Uterus (tissue), 4 donors: ENCODE data around the gene CA12. TPM values are rescaled to one million over a fixed set of nuclear protein-coding genes. Genes with fewer than 3 reads are reported as not detected.
A peak's percentile ranks its signal among the peaks of the same experiment; 100 is the strongest.

Source experiments
- DNase-seq, 2 donors: peaks; one replicate each; pipeline ENCODE4 v3.0.0-alpha.2; 2019 to 2020
- H3K27ac ChIP-seq, 2 donors: fragments of 200-600 bp; sonication (generic); 1 replicate in 1 of 2; 2 replicates in 1 of 2; pipeline ENCODE4 v1.5.1; 2016 to 2018
- H3K27me3 ChIP-seq, 2 donors: fragments of 200-600 bp; sonication (generic); one replicate each; pipeline ENCODE4 v1.5.1; 2018 to 2019; ENCODE audit warnings: control low read depth in 1 of 2
- H3K36me3 ChIP-seq, 2 donors: fragments of 200-600 bp; sonication (generic); one replicate each; pipeline ENCODE4 v1.5.1; 2019; ENCODE audit warnings: control low read depth in 1 of 2
- H3K4me1 ChIP-seq, 2 donors: fragments of 200-600 bp; sonication (generic); one replicate each; pipeline ENCODE4 v1.5.1; 2018 to 2019; ENCODE audit warnings: control low read depth in 1 of 2
- H3K4me3 ChIP-seq, 2 donors: fragments of 200-600 bp; sonication (generic); 1 replicate in 1 of 2; 2 replicates in 1 of 2; pipeline ENCODE4 v1.5.1; 2018 to 2019; ENCODE audit warnings: mild to moderate bottlenecking in 1 of 2
- H3K9me3 ChIP-seq, 2 donors: fragments of 200-600 bp; sonication (generic); one replicate each; pipeline ENCODE4 v1.5.1; 2019; ENCODE audit warnings: control low read depth in 1 of 2
- POLR2A ChIP-seq, 2 donors: fragments of 450-650 bp; IDR thresholded peaks; one replicate each; pipeline ENCODE4 v1.6.1; 2016; ENCODE audit warnings: antibody characterized with exemption in 2 of 2, mild to moderate bottlenecking in 1 of 2, moderate library complexity in 1 of 2
- intact Hi-C: fragments of 100-400 bp; cut with DNase I; formaldehyde crosslinking; loops from one replicate; pipeline ENCODE4 v1.15.1; 2023; ENCODE audit warnings: low total_unique reads
- total RNA-seq, 4 donors: library from RNA; depleted of rRNA in 3 of 4; stranded (reverse); fragments of >200 nt in 3 of 4; gene quantifications; one replicate each; pipeline versions ENCODE4 v1.1.0 to v1.2.4, GENCODE V29; 2014 to 2023
- TF ChIP-seq, protein P1 (sequence below), 4 experiments: fragments of 200-600 bp in 2 of 4; fragments of 450-650 bp in 2 of 4; sonication (generic) in 2 of 4; IDR thresholded peaks; one replicate each; pipeline ENCODE4 v1.5.1; 2016 to 2019; ENCODE audit warnings: antibody characterized with exemption in 4 of 4, mild to moderate bottlenecking in 2 of 4, moderate library complexity in 1 of 4
- donor health status: DM: yes; HTN: yes; CAD: no.

CA12 gene
- total RNA-seq, 4 donors from 2014 or later = 0.29 to 11.8 (median 8.0) TPM

DNA sequence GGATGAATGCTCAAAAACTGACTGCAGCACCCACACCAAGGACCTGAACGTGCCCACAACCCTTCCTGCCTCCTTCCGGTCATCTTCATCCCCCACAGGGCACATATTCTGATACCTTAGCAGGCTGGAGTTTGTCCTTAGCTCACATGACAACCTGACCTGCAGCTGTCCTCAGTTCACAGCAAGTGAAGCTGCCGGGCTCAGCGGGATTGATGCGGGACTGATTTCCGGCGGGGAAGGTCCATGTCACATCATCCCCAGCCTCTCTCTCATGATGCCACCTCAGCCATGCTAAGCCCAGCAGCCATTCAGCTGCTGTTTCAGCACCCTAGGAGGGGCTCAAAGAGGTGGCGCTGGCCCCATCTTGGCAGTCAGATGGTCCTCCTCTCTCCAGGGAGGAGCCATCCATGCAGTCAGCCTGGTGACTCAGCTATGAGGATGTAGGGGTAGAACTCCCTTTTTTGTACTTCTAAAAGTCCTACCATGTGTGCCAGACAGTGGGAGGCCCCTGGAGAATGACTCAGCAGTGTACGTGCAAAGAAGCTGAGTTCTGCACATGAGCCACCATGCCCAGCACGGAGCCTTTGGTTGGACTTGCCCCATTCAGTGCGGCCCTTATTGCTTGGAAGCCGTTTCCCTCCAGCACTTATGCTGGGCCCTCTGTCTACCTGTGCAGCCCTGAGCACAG lies 9.5 kb downstream of the CA12 start:
- intact Hi-C loops = no loop called here
- H3K4me3 ChIP-seq = no peak overlapping the region
- H3K27me3 ChIP-seq = no peaks in the 10 kb centered on the region
- H3K4me1 ChIP-seq = peaks cover 7 to 15% of the 10 kb centered on the region in 2 donors
- no peaks in the 10 kb centered on the region for H3K36me3 ChIP-seq
- TF ChIP-seq, protein P1, sequence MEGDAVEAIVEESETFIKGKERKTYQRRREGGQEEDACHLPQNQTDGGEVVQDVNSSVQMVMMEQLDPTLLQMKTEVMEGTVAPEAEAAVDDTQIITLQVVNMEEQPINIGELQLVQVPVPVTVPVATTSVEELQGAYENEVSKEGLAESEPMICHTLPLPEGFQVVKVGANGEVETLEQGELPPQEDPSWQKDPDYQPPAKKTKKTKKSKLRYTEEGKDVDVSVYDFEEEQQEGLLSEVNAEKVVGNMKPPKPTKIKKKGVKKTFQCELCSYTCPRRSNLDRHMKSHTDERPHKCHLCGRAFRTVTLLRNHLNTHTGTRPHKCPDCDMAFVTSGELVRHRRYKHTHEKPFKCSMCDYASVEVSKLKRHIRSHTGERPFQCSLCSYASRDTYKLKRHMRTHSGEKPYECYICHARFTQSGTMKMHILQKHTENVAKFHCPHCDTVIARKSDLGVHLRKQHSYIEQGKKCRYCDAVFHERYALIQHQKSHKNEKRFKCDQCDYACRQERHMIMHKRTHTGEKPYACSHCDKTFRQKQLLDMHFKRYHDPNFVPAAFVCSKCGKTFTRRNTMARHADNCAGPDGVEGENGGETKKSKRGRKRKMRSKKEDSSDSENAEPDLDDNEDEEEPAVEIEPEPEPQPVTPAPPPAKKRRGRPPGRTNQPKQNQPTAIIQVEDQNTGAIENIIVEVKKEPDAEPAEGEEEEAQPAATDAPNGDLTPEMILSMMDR (IDR thresholded peaks at IDR 0.05) = no peak
- no peak for TF ChIP-seq POLR2A (IDR thresholded peaks at IDR 0.05)
- peak overlapping the region; percentile 67 to 76 for H3K27ac ChIP-seq
- DNase-seq = peak; percentile 68 to 81
- no peaks in the 10 kb centered on the region for H3K9me3 ChIP-seq

DNA sequence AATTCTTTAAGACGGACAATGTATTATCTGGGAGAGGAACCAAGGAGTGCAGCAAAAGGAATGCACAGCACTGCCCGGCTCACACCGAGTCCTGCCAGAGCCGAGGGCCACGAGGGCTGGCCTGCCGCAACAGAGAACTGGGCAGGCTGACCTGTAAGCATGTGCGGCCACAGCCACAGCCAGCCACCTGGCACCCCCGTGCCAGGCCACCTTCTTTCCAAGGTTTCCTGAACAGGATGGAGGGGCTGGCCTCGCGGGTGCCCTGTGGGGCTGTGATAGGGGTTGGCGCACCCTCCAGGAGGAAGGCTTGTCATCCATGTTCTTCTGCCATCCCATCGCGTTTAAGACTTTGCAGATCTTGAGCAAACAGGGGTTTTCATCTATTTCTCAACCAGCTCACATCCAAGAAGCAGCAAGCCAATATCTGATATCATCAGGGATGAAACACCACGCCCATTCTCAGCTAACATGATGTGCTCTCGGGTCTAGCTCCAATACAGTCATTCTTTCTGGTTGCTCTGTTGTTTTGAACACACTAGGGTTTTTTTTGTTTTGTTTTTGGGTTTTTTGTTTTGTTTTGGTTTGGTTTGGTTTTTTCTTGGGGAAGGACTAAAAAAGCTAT lies 10.2 kb downstream of the CA12 start:
- no peak for TF ChIP-seq POLR2A (IDR thresholded peaks at IDR 0.05)
- TF ChIP-seq, protein P1 (IDR thresholded peaks at IDR 0.05) = no peak
- no peaks in the 10 kb centered on the region for H3K27me3 ChIP-seq
- H3K9me3 ChIP-seq = no peaks in the 10 kb centered on the region
- intact Hi-C loops = no loop called here
- DNase-seq = peak; percentile 33 to 40
- peaks cover 7 to 15% of the 10 kb centered on the region in 2 donors for H3K4me1 ChIP-seq
- H3K4me3 ChIP-seq = no peak overlapping the region
- peak overlapping the region; percentile 67 to 76 for H3K27ac ChIP-seq
- no peaks in the 10 kb centered on the region for H3K36me3 ChIP-seq

DNA sequence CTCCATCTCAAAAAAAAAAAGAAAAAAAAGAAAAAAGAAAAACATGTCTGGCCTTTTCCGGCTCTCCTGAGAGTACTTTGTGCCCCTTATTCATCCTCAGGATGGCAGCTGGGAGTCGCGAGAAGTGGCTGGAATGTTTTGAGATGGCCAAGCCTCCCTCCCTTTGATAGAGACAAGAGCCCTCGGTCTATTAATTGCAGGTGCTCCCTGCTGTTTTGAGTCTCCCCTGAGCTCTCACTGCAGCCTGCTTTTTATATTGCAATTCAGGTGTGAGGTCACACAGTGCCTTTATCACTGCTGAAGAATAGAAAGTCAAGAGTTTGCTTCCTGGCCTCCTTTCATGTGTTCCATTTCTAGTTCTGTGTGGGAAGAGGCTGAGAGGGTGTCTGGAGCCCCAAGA lies 10.9 kb downstream of the CA12 start:
- Histone ChIP-seq H3K9me3 (no peaks in the 10 kb centered on the region), H3K27ac (peak overlapping the region; percentile 67 to 76), H3K4me3 (no peak overlapping the region), H3K36me3 (no peaks in the 10 kb centered on the region), H3K4me1 (peaks cover 7 to 15% of the 10 kb centered on the region in 2 donors), H3K27me3 (no peaks in the 10 kb centered on the region)
- intact Hi-C loops = no loop called here
- no peak for DNase-seq
- TF ChIP-seq POLR2A (IDR thresholded peaks at IDR 0.05) = no peak
- TF ChIP-seq, protein P1 (IDR thresholded peaks at IDR 0.05) = no peak

DNA sequence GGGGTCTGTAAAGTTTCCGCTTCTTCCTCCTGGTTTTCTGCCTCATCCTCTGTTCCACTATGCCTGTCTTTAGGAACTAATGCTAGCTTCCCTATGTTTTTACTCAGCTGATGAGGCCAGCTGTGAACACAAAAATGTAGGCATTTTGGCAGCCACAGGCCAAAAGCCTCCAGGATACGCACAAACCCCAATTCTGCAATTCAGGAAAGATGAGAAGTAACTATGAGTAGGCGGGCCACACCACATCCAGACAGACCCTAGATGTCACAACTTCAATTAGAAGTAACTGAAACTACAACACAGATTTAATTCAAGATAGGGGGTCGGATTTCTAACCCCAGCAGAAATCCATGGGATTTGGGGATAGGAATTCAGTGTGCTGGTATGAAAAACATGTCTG lies 11.9 kb downstream of the CA12 start:
- Histone ChIP-seq H3K27me3 (no peaks in the 10 kb centered on the region), H3K36me3 (no peaks in the 10 kb centered on the region), H3K27ac (no peak overlapping the region), H3K4me3 (no peak overlapping the region), H3K4me1 (peaks cover 4 to 10% of the 10 kb centered on the region in 2 donors), H3K9me3 (no peaks in the 10 kb centered on the region)
- no peak for DNase-seq
- intact Hi-C loops = no loop called here
- TF ChIP-seq POLR2A (IDR thresholded peaks at IDR 0.05) = no peak
- TF ChIP-seq, protein P1 (IDR thresholded peaks at IDR 0.05) = no peak

DNA sequence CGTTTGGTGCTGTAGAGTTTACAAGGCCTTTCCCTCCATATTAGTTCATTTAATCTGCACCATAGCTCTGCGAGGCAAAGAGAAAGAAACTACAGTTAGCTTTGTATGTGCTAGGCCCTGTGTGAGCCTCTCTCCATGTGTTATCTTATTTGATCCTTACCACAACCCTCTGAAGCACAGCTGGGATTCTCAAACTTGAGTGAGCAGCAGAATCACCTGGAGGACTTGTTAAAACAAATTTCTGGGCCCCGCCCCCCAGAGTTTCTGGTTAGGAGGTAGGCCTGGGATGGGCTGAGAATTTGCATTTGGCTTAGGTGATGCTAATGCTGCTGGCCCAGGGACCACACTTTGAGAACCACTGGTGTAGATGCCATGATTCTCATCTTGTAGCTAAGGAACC lies 12.3 kb downstream of the CA12 start:
- Histone ChIP-seq H3K4me3 (no peak overlapping the region), H3K4me1 (peaks cover 4 to 6% of the 10 kb centered on the region in 2 donors), H3K27me3 (no peaks in the 10 kb centered on the region), H3K9me3 (no peaks in the 10 kb centered on the region), H3K36me3 (no peaks in the 10 kb centered on the region), H3K27ac (no peak overlapping the region)
- TF ChIP-seq POLR2A (IDR thresholded peaks at IDR 0.05) = no peak
- TF ChIP-seq, protein P1 (IDR thresholded peaks at IDR 0.05) = no peak
- intact Hi-C loops = no loop called here
- DNase-seq = no peak
